GM12865 (cell line): ENCODE results near the gene MFAP2.
"Not testable (repeated sequence)": the region's sequence is repeated elsewhere in the genome, so short reads cannot be mapped to it uniquely, and the experiment has no call there.

Experiments
- DNase-seq: peaks from one replicate; pipeline ENCODE4 v3.0.0; 2010; ENCODE audit warnings: low read depth
- H3K4me3 ChIP-seq: 2 replicates; pipeline ENCODE4 v1.5.1; 2011; ENCODE audit warnings: mild to moderate bottlenecking, low read depth, low read length, control low read depth
- CTCF ChIP-seq: IDR thresholded peaks from 2 replicates; pipeline ENCODE4 v1.5.1; 2011; ENCODE audit warnings: low read length, control low read depth, low read depth, inconsistent platforms; ENCODE audit not compliant: insufficient read depth; ENCODE audit errors: missing control alignments

The MFAP2 gene

DNA sequence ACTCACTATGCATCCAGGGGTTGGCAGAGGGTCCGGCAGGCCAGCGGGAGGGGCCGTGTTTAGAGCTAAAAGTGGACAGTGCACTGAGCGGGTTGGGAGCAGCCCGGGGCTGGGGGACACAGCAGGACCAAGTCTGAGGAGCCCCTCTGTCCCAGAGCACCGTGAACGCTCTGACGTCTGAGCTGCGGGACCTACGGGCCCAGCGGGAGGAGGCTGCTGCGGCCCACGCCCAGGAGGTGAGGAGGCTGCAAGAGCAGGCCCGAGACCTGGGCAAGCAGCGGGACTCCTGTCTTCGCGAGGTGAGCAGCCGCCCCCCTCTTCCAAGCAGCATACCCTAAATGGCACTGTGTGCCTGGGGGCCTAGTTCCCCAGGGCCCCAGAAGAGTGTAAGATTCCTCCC is 25.8 kb downstream of the MFAP2 start:
- no peak for DNase-seq
- no peak for TF ChIP-seq CTCF
- no peak overlapping the region for H3K4me3 ChIP-seq

GRCh38 chr1:16952376-16952775 is 28.0 kb downstream of the MFAP2 start:
- DNase-seq, H3K4me3 ChIP-seq: not testable (repeated sequence)

GRCh38 chr1:16949026-16949425 is 31.4 kb downstream of the MFAP2 start:
- not testable (repeated sequence) for DNase-seq

DNA sequence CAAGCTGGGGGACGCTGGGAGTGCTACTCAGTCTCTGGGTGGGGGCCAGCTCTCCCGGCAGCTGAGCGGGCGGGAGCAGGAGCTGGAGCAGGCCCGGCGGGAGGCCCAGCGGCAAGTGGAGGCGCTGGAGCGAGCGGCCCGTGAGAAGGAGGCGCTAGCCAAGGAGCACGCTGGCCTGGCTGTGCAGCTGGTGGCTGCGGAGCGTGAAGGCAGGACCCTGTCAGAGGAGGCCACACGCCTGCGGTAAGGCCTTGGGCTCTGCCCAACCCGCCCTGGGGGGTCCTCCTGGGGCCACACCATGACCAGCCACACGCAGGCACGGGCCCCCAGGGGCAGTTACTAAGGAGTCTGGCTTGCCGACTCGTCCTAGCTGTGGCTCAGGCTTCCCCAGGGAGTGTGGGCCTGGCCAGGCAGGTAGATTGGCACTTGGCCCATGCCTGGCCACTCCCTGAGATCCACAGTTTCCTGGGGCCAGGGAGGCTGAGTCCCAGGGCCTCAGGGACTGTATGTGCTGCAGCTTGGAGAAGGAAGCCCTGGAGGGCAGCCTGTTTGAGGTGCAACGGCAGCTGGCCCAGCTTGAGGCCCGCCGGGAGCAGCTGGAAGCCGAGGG is 32.0 kb downstream of the MFAP2 start:
- DNase-seq, H3K4me3 ChIP-seq: not testable (repeated sequence)

More at GRCh38 chr1:16949026-16949425, 31.4 kb downstream of the MFAP2 start:
- H3K4me3 ChIP-seq = not testable (repeated sequence)

GRCh38 chr1:16946646-16947045 is 33.8 kb downstream of the MFAP2 start:
- H3K4me3 ChIP-seq = no peak overlapping the region
- DNase-seq = no peak
- no peak for TF ChIP-seq CTCF

- DNase-seq, H3K4me3 ChIP-seq: not testable (repeated sequence)
These were observed 34.2 kb downstream of the MFAP2 start for GRCh38 chr1:16946185-16946584.

- not testable (repeated sequence) for DNase-seq, H3K4me3 ChIP-seq
These were observed 34.9 kb downstream of the MFAP2 start for GRCh38 chr1:16945512-16945911.

- no peak for TF ChIP-seq CTCF
- H3K4me3 ChIP-seq = no peak overlapping the region
- no peak for DNase-seq
These were observed 36.4 kb downstream of the MFAP2 start for GRCh38 chr1:16944038-16944437.

DNA sequence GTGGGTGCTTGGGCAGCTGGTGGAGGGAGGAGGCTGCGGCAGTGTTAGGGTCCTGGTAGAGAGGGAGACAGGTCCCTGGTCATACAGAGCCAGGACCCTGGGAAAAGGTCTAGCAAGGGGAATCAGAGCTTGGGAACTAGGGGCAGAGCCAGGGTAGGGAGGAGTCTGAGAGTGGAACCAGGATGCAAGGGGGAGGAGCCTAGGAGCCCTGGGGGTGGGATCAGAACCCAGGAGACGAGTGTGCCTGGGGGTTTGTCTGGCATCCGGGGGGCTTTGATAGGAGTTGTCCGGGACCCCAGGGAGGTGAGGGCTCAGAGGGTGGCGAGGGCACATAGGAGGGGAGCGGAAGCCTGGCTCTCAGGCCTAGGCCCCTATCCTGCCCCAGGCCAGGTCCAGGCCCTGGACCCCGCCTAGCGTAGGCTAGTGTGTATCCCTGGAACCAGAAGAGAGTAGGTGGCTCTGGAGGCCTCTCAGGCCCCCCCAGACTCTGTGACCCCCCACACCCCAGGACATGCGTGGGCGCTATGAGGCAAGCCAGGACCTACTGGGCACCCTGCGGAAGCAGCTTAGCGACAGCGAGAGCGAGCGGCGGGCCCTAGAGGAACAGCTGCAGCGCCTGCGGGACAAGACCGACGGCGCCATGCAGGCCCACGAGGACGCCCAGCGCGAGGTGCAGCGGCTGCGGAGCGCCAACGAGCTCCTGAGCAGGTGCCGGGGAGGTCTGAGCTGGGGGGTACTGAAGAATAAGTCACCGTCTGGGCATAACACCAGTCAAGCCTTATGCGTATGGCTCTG is 40.8 kb downstream of the MFAP2 start:
- DNase-seq, H3K4me3 ChIP-seq: not testable (repeated sequence)

DNA sequence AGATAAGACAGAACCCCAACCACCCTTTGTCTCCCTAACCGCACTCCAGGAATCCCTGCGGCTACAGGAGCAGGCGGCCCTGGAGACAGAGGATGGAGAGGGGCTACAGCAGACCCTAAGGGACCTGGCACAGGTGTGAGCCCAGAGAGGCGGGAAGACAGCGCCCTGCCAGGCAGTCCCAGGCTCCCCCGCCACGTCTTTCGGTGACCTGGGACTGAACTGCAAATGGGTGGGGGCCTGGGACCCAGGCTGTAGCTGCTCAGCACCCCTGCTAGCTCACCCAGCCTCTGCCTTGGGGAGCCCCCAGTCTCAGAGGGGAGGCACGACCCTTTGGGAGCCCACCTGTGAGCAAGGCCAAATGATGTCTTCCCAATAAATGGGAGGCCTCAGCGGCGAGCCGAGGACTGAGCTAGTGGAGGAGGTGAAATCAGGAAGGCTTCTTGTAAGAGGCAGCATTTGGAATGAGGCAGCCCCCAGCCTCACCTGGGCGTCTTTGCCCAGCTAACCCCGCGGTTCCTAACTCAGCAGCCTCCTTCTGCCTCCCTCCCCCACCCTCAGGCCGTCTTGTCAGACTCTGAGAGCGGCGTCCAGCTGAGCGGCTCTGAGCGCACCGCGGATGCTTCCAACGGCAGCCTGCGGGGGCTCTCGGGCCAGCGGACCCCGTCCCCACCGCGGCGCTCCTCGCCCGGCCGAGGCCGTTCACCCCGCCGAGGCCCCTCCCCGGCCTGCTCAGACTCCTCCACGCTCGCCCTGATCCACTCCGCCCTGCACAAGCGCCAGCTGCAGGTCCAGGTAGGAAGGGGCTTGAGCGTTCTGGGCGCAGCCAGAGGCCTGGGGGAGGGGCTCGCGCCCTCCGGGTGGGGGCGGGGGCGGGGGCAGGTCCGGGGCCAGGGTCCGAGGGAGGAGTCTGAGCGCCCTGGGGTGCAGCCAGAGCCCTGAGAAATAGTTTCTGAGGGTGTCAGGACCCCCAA is 41.8 kb downstream of the MFAP2 start:
- no peak for TF ChIP-seq CTCF
- DNase-seq = no peak
- H3K4me3 ChIP-seq = no peak overlapping the region

GRCh38 chr1:16936580-16936979 is 43.8 kb downstream of the MFAP2 start:
- H3K4me3 ChIP-seq, DNase-seq: not testable (repeated sequence)

GRCh38 chr1:16933945-16934344 is 46.5 kb downstream of the MFAP2 start:
- not testable (repeated sequence) for H3K4me3 ChIP-seq, DNase-seq

DNA sequence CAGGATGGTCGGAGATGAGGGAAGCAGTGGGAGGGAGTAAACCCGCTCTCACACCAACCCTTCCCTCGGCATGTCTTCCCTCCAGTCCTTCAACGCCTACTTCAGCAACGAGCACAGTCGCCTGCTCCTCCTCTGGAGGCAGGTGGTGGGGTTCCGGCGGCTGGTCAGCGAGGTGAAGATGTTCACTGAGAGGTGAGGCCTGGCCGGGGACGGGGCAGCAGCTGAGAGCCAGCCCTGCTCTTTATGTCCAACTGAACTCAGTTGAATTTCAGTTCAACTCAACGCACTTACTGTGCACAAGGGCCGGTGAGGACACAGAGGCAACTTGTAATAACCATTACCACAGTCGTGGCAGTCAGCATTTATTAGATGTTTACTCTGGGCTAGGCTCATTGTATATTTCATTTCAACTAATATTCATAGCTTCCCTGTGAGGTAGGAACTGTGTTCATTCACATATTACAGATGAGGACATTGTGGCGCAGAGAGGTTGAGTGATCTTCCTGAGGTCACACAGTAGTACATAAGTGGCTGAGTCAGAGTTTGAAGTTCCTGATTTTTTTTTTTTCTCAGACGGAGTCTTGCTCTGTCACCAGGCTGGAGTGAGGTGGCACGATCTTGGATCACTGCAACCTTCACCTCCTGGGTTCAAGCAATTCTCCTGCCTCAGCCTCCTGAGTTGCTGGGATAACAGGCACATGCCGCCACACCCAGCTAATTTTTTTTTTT is 49.0 kb downstream of the MFAP2 start:
- DNase-seq = not testable (repeated sequence)

More for the DNA sequence above, 49.0 kb downstream of the MFAP2 start:
- H3K4me3 ChIP-seq = not testable (repeated sequence)
